ENCODE results near the gene PTGFRN. TPM values are rescaled to one million over a fixed set of nuclear protein-coding genes. Genes with fewer than 3 reads are reported as not detected.

Gene PTGFRN
- total and polyA plus RNA-seq, 7 donors, result 6.6 to 179 (median 77.3) TPM

DNA sequence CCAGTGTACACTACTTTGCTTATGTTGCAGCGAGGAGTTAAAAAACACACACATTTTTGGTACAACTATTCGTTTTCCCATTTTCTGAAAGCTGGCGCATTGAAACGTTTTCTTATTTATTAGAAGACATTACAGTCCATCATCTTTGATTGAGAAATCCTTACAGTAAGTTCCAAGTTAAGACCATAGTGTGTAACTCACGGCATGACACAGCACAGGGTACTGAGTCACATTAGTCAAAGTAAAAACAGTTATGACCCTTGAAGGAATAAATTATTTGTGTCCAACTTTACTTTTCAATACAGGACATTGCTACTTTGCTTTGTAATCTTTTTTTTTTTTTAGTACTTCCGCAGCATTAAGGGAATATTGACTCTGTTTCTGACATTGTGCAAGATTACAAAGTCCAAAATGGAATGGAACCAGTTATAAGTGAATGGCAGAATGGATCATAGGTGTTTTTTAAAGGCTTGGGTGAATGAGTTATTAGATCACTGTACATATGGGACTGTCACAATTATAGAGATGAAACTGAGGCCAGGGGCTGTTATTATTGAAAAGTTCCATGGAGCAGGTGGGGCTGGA, 11.7 kb downstream of the PTGFRN start:
- Histone ChIP-seq H3K9me3 (no peaks in the 10 kb centered on the region), H3K4me1 (peaks cover 0 to 59% (median 46%) of the 10 kb centered on the region in 4 donors), H3K27me3 (no peaks in the 10 kb centered on the region), H3K4me3 (no peak overlapping the region), H3K36me3 (no peaks in the 10 kb centered on the region), H3K27ac (no peak overlapping the region)
- TF ChIP-seq POLR2AphosphoS5 (IDR thresholded peaks at IDR 0.05) (no peak), EP300 (IDR thresholded peaks at IDR 0.05) (no peak), POLR2A (IDR thresholded peaks at IDR 0.05) (no peak)
- TF ChIP-seq, protein P1, sequence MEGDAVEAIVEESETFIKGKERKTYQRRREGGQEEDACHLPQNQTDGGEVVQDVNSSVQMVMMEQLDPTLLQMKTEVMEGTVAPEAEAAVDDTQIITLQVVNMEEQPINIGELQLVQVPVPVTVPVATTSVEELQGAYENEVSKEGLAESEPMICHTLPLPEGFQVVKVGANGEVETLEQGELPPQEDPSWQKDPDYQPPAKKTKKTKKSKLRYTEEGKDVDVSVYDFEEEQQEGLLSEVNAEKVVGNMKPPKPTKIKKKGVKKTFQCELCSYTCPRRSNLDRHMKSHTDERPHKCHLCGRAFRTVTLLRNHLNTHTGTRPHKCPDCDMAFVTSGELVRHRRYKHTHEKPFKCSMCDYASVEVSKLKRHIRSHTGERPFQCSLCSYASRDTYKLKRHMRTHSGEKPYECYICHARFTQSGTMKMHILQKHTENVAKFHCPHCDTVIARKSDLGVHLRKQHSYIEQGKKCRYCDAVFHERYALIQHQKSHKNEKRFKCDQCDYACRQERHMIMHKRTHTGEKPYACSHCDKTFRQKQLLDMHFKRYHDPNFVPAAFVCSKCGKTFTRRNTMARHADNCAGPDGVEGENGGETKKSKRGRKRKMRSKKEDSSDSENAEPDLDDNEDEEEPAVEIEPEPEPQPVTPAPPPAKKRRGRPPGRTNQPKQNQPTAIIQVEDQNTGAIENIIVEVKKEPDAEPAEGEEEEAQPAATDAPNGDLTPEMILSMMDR (IDR thresholded peaks at IDR 0.05), result no peak
- DNase-seq, result peak; percentile 4
- WGBS, 2 donors, result 49 to 78% methylated on average over 6 of the region's 6 CpGs
- intact Hi-C loops (cut with DNase I), result no loop called here

DNA sequence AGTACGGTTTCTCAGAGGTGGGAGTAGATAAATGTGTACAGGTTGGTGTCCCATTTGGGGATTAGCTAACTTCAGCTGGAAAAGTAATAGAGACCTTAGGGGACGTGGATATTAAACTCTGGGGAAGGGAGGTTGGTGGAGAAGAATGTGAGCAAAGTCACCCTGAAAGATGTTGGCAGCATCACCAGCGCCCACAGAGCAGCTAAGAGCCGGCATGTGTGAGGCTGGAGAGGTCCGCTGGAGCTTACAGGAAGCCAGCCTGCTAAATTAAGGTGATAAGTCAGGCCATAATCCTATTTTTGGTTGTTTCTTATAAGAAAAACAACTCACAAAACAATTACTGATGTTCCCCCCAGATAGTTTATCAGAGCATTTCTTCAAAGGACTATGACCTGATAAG, 12.2 kb downstream of the PTGFRN start:
- Histone ChIP-seq H3K4me1 (peaks cover 0 to 57% (median 41%) of the 10 kb centered on the region in 4 donors), H3K27ac (no peak overlapping the region), H3K4me3 (no peak overlapping the region), H3K36me3 (no peaks in the 10 kb centered on the region), H3K9me3 (no peaks in the 10 kb centered on the region), H3K27me3 (no peaks in the 10 kb centered on the region)
- intact Hi-C loops (cut with DNase I), result no loop called here
- DNase-seq, result peak; percentile 4
- 89 to 91% methylated on average over 5 of the region's 5 CpGs for WGBS, 2 donors
- TF ChIP-seq POLR2AphosphoS5 (IDR thresholded peaks at IDR 0.05) (no peak), EP300 (IDR thresholded peaks at IDR 0.05) (no peak), POLR2A (IDR thresholded peaks at IDR 0.05) (no peak)
- TF ChIP-seq, protein P1 (IDR thresholded peaks at IDR 0.05), result no peak

- TF ChIP-seq, protein P1 (IDR thresholded peaks at IDR 0.05), result no peak
- no peak for TF ChIP-seq POLR2A (IDR thresholded peaks at IDR 0.05)
- TF ChIP-seq POLR2AphosphoS5 (IDR thresholded peaks at IDR 0.05), result no peak
- no peak for TF ChIP-seq EP300 (IDR thresholded peaks at IDR 0.05)
- peaks cover 0 to 5% (median 0%) of the 10 kb centered on the region in 4 donors for H3K36me3 ChIP-seq
- 80 to 84% methylated on average over 8 of the region's 8 CpGs for WGBS, 2 donors
- H3K4me3 ChIP-seq, result no peak overlapping the region
- H3K9me3 ChIP-seq, result no peaks in the 10 kb centered on the region
- no peaks in the 10 kb centered on the region for H3K27me3 ChIP-seq
- peaks cover 0 to 50% (median 35%) of the 10 kb centered on the region in 4 donors for H3K4me1 ChIP-seq
- intact Hi-C loops (cut with DNase I), result no loop called here
- no peak for DNase-seq
- no peak overlapping the region for H3K27ac ChIP-seq
These were observed 13.7 kb downstream of the PTGFRN start for GRCh38 chr1:116923421-116923820.

DNA sequence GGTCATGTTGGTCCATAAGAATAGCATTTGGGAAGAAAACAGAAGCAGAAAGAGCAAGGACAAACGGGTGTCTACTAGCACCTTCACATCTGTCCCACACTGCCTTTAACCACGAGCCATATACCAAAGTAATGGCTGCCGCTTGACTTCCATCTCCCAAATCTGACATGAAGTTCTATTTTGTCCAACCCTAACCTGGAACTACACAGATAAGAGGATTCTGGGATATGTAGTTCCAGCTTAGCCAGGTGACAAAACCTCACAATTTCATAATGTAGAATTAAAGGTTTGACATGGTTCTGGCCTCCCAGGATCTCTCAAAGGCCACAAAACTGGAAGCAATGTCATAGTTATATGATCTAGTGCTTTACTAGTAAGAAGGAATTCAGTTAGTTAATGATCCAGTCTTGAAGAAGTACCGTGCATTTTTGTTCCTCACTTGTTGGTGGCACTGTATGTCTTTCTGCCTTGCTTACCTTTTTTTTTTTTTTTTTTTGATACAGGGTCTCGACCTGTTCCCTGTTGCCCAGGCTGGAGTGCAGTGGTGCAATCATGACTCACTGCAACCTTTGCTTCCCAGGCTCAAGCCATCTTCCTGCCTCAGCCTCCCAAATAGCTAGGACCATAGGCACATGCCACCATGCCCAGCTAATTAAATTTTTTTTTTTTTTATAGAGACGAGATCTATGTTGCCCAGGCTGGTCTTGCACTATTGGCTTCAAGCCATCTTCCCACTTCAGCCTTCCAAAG, 17.5 kb downstream of the PTGFRN start:
- H3K4me1 ChIP-seq, result peaks cover 0 to 33% (median 17%) of the 10 kb centered on the region in 4 donors
- DNase-seq, result no peak
- H3K27me3 ChIP-seq, result no peaks in the 10 kb centered on the region
- H3K9me3 ChIP-seq, result no peaks in the 10 kb centered on the region
- peak overlapping the region in 1 of 4 donors; percentile 6 for H3K27ac ChIP-seq
- TF ChIP-seq EP300 (IDR thresholded peaks at IDR 0.05) (no peak), POLR2AphosphoS5 (IDR thresholded peaks at IDR 0.05) (no peak), POLR2A (IDR thresholded peaks at IDR 0.05) (no peak)
- TF ChIP-seq, protein P1 (IDR thresholded peaks at IDR 0.05), result no peak
- WGBS, 2 donors, result 83 to 92% methylated on average over 6 of the region's 6 CpGs
- no peak overlapping the region for H3K4me3 ChIP-seq
- peaks cover 0 to 9% (median 0%) of the 10 kb centered on the region in 4 donors for H3K36me3 ChIP-seq
- intact Hi-C loops (cut with DNase I), result no loop called here

Measured in sigmoid colon (tissue), 7 donors.